Activated T-cell treated with anti-CD3 and anti-CD28 coated beads for 48 hours (primary cell): ENCODE data around the gene PTPRE.
"Not testable (repeated sequence)": the region's sequence is repeated elsewhere in the genome, so short reads cannot be mapped to it uniquely, and the experiment has no call there.

Experiments used
- DNase-seq: peaks from one replicate; pipeline ENCODE4 v3.0.0-alpha.2; 2020; ENCODE audit warnings: low read depth

PTPRE gene

GRCh38 chr10:128072941-128073645 is 166.2 kb downstream of the PTPRE start:
- DNase-seq, result no peak

GRCh38 chr10:128073890-128074289 is 167.0 kb downstream of the PTPRE start:
- DNase-seq, result no peak

GRCh38 chr10:128074589-128074988 is 167.7 kb downstream of the PTPRE start:
- no peak for DNase-seq

- DNase-seq, result no peak
Observed at GRCh38 chr10:128077155-128077875, 170.4 kb downstream of the PTPRE start.

- peak; percentile 25 for DNase-seq
Observed at GRCh38 chr10:128078136-128078969, 171.4 kb downstream of the PTPRE start.

GRCh38 chr10:128080231-128080630 is 173.3 kb downstream of the PTPRE start:
- DNase-seq, result no peak

GRCh38 chr10:128080641-128081040 is 173.7 kb downstream of the PTPRE start:
- no peak for DNase-seq

- no peak for DNase-seq
Observed at GRCh38 chr10:128081222-128081621, 174.3 kb downstream of the PTPRE start.

GRCh38 chr10:128081720-128082119 is 174.8 kb downstream of the PTPRE start:
- no peak for DNase-seq

GRCh38 chr10:128083191-128083895 is 176.4 kb downstream of the PTPRE start:
- DNase-seq, result no peak

GRCh38 chr10:128084364-128084763 is 177.5 kb downstream of the PTPRE start:
- no peak for DNase-seq

GRCh38 chr10:128084991-128085390 is 178.1 kb downstream of the PTPRE start:
- no peak for DNase-seq

GRCh38 chr10:128086003-128086863 is 179.3 kb downstream of the PTPRE start:
- no peak for DNase-seq

- no peak for DNase-seq
Observed at GRCh38 chr10:128087146-128087883, 180.4 kb downstream of the PTPRE start.

- no peak for DNase-seq
Observed at GRCh38 chr10:128087884-128088709, 181.2 kb downstream of the PTPRE start.

GRCh38 chr10:128091636-128092210 is 184.8 kb downstream of the PTPRE start:
- DNase-seq, result no peak

- DNase-seq, result no peak
Observed at GRCh38 chr10:128092454-128092853, 185.6 kb downstream of the PTPRE start.

GRCh38 chr10:128094596-128094995 is 187.7 kb downstream of the PTPRE start:
- not testable (repeated sequence) for DNase-seq
